PFSK-1 (cell line): Measurements from ENCODE around the gene ARHGDIB.

ENCODE experiments used
- FOXP2 ChIP-seq: optimal IDR thresholded peaks from 2 replicates; pipeline ENCODE3; 2011; ENCODE audit warnings: borderline replicate concordance, control low read depth, inconsistent platforms; ENCODE audit not compliant: insufficient read depth; ENCODE audit errors: extremely low read length, extremely low read depth
- POLR2AphosphoS5 ChIP-seq: IDR thresholded peaks from 2 replicates; pipeline ENCODE4 v1.6.1; 2012; ENCODE audit warnings: low read depth, mild to moderate bottlenecking, control low read depth, low read length, moderate library complexity
- REST ChIP-seq, 2 experiments: IDR thresholded peaks; 2 replicates each; pipeline versions ENCODE4 v1.6.1 to v1.8.0; 2011 to 2012; ENCODE audit warnings: low read depth in 2 of 2, low read length in 2 of 2, control low read depth in 1 of 2, inconsistent platforms in 1 of 2, mild to moderate bottlenecking in 1 of 2, moderate library complexity in 1 of 2; ENCODE audit not compliant: insufficient read depth in 1 of 2
- SIN3A ChIP-seq: IDR thresholded peaks from 2 replicates; pipeline ENCODE4 v1.6.1; 2012; ENCODE audit warnings: mild to moderate bottlenecking, low read length, moderate library complexity, borderline replicate concordance; ENCODE audit not compliant: insufficient read depth
- TAF1 ChIP-seq: IDR thresholded peaks from 2 replicates; pipeline ENCODE4 v1.6.1; 2012; ENCODE audit warnings: low read length, control low read depth, borderline replicate concordance; ENCODE audit not compliant: insufficient read depth

GRCh38 chr12:14984766-14985285 lies 23.4 kb upstream of the ARHGDIB start:
- no peak for TF ChIP-seq POLR2AphosphoS5
- no peak for TF ChIP-seq SIN3A
- TF ChIP-seq REST (IDR thresholded peaks at IDR 0.05; ENCODE audit: insufficient read depth in 1 of 2, low read depth in 2 of 2, low read length in 2 of 2): no peak
- no peak for TF ChIP-seq TAF1
- no peak for TF ChIP-seq FOXP2
